Measurements from ENCODE around the gene CPT1B.

Gene CPT1B

GRCh38 chr22:50531546-50531961 is 46.7 kb downstream of the CPT1B start:
- peaks cover 35% of the 10 kb centered on the region for H3K4me1 Mint-ChIP-seq
- H3K27me3 Mint-ChIP-seq = no peaks in the 10 kb centered on the region
- no peaks in the 10 kb centered on the region for H3K36me3 Mint-ChIP-seq
- H3K27ac Mint-ChIP-seq = peak overlapping the region; percentile 98
- peak overlapping the region; percentile 89 for H3K4me3 Mint-ChIP-seq
- ATAC-seq (ENCODE audit: low read depth) = peak; percentile 54
- H3K9me3 Mint-ChIP-seq = no peaks in the 10 kb centered on the region
- peak; percentile 78 to 82 for DNase-seq (ENCODE audit: low spot score in 2 of 2)

DNA sequence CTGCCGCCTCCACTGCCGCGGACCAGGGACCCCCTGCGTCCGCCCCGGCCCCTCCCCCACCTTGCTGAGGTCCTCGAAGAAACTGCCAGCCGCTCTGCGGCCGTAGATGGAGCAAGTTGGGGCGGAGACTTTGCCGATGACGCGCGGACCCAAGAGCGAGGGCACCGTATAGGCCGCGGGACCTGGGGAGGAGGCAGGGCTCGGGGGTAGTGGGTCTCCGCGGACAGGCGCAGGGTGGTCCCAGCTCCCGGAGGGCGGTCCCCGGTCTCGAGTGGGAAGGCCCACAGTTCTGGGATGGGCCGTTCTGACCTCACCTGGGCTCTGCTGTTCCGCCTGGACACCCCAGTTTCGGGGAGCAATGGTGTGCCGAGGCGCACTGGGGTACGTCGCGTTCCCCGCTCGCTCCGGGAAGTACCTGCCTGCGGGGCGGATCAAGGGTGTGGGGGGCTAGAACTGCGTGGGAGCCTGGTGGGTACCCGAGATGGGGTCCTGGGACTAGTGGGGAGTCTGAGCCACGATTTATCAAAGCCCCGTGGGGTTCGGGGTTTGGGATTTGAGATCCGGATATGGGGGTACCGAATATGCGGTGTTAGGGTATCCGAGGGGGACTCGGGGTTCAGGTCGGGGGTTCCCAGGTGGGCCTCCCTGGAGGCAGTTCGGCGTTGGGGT is 47.2 kb downstream of the CPT1B start:
- no peaks in the 10 kb centered on the region for H3K36me3 Mint-ChIP-seq
- no peaks in the 10 kb centered on the region for H3K9me3 Mint-ChIP-seq
- peak overlapping the region; percentile 98 for H3K27ac Mint-ChIP-seq
- H3K4me1 Mint-ChIP-seq = peaks cover 35% of the 10 kb centered on the region
- ATAC-seq (ENCODE audit: low read depth) = peak; percentile 52
- peak; percentile 87 to 88 for DNase-seq (ENCODE audit: low spot score in 2 of 2)
- H3K4me3 Mint-ChIP-seq = peak overlapping the region; percentile 89
- H3K27me3 Mint-ChIP-seq = no peaks in the 10 kb centered on the region

DNA sequence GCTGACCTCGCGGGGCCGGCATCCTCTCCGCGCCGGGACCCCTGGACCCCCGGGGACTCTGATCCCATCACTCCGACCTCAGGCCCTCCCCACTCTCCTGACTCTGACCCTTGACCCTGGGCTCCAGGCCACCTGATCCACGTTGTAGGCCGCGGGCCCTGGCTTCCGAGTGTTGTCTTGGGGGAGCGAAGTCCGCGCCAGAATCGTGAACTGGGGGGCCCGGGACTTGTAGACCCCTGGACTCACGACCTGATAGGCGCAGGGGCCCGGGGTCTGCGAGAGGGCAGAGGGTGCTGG is 47.7 kb downstream of the CPT1B start:
- Mint-ChIP-seq H3K4me3 (peak overlapping the region; percentile 89), H3K9me3 (no peaks in the 10 kb centered on the region), H3K27ac (peak overlapping the region; percentile 98), H3K27me3 (no peaks in the 10 kb centered on the region), H3K36me3 (no peaks in the 10 kb centered on the region), H3K4me1 (peaks cover 35% of the 10 kb centered on the region)
- no peak for DNase-seq (ENCODE audit: low spot score in 2 of 2)
- ATAC-seq (ENCODE audit: low read depth) = no peak

DNA sequence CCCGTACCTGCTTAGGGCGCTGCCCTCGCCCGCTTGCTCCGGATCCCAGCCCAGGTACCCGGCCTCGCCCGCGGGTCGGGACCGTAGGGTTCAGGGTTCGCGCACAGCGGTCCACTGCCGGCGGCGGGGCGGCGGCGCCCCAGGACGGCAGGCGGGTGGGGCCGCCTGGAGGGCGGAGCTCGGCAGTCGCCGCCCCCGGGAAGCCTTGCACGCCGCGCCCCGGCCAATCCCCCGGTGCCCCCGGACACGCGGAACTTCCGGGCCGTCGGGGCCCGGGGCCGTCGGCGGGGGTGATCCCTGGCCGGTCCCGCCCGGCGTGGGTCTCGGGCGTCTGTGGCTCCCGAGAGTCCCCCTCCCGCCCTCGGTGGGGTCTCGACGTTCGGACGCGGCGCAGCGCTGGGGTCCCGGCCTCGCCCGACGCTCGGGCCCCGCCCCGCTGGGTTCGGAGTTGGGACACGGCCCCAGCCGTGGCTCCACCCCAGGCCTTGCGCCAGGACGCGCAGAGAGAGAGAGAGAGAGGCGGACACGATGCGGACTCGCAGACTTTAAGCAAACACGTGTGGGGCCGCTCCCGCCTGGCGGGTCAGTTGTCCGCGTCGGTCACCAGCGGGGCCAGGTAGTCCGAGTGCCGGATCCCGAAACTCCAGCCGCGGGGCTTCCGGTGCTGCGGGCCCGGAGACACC is 48.2 kb downstream of the CPT1B start, which contains the start of gene TYMP:
Gene TYMP, minus strand, starts transcription at position 116 of the 683 bp plus-strand sequence. CDS start 303 bp downstream, outside the sequence.
- peaks cover 32% of the 10 kb centered on the region for H3K4me1 Mint-ChIP-seq
- ATAC-seq (ENCODE audit: low read depth) = peak; percentile 23

GRCh38 chr22:50529416-50529896 is 48.8 kb downstream of the CPT1B start:
- H3K9me3 Mint-ChIP-seq = no peaks in the 10 kb centered on the region
- H3K27me3 Mint-ChIP-seq = no peaks in the 10 kb centered on the region
- no peak for DNase-seq (ENCODE audit: low spot score in 2 of 2)
- H3K27ac Mint-ChIP-seq = peak overlapping the region; percentile 98
- no peaks in the 10 kb centered on the region for H3K36me3 Mint-ChIP-seq
- peaks cover 34% of the 10 kb centered on the region for H3K4me1 Mint-ChIP-seq
- H3K4me3 Mint-ChIP-seq = peak overlapping the region; percentile 89
- no peak for ATAC-seq (ENCODE audit: low read depth)

More for the DNA sequence above, 48.2 kb downstream of the CPT1B start, which contains the start of gene TYMP:
- H3K27me3 Mint-ChIP-seq = no peaks in the 10 kb centered on the region
- H3K4me3 Mint-ChIP-seq = peak within 1 kb of the TSS; percentile 89
- no peaks in the 10 kb centered on the region for H3K9me3 Mint-ChIP-seq
- peak within 1 kb of the TSS; percentile 98 for H3K27ac Mint-ChIP-seq
- no peaks in the 10 kb centered on the region for H3K36me3 Mint-ChIP-seq
- DNase-seq (ENCODE audit: low spot score in 2 of 2) = peak; percentile 69 to 75

- H3K4me3 Mint-ChIP-seq = peak overlapping the region; percentile 56
- H3K4me1 Mint-ChIP-seq = peaks cover 33% of the 10 kb centered on the region
- DNase-seq (ENCODE audit: low spot score in 2 of 2) (no peak), ATAC-seq (ENCODE audit: low read depth) (no peak)
- H3K27ac Mint-ChIP-seq = peak overlapping the region; percentile 37
- no peaks in the 10 kb centered on the region for H3K27me3 Mint-ChIP-seq
- no peaks in the 10 kb centered on the region for H3K36me3 Mint-ChIP-seq
- no peaks in the 10 kb centered on the region for H3K9me3 Mint-ChIP-seq
Observed at GRCh38 chr22:50528682-50529415, 49.4 kb downstream of the CPT1B start.

- DNase-seq (ENCODE audit: low spot score in 2 of 2) (no peak), ATAC-seq (ENCODE audit: low read depth) (no peak)
- no peaks in the 10 kb centered on the region for H3K9me3 Mint-ChIP-seq
- H3K36me3 Mint-ChIP-seq = no peaks in the 10 kb centered on the region
- no peaks in the 10 kb centered on the region for H3K27me3 Mint-ChIP-seq
- peaks cover 28% of the 10 kb centered on the region for H3K4me1 Mint-ChIP-seq
- peak overlapping the region; percentile 93 for H3K27ac Mint-ChIP-seq
- H3K4me3 Mint-ChIP-seq = peak overlapping the region; percentile 88
Observed at GRCh38 chr22:50527921-50528681, 50.1 kb downstream of the CPT1B start.

- H3K27me3 Mint-ChIP-seq = no peaks in the 10 kb centered on the region
- peak overlapping the region; percentile 93 for H3K27ac Mint-ChIP-seq
- no peak for ATAC-seq (ENCODE audit: low read depth)
- H3K36me3 Mint-ChIP-seq = peaks cover 1% of the 10 kb centered on the region
- peak overlapping the region; percentile 88 for H3K4me3 Mint-ChIP-seq
- DNase-seq (ENCODE audit: low spot score in 2 of 2) = peak in 1 of 2 donors; percentile 38
- H3K9me3 Mint-ChIP-seq = no peaks in the 10 kb centered on the region
- peaks cover 24% of the 10 kb centered on the region for H3K4me1 Mint-ChIP-seq
Observed at GRCh38 chr22:50526834-50527801, 51.1 kb downstream of the CPT1B start.

DNA sequence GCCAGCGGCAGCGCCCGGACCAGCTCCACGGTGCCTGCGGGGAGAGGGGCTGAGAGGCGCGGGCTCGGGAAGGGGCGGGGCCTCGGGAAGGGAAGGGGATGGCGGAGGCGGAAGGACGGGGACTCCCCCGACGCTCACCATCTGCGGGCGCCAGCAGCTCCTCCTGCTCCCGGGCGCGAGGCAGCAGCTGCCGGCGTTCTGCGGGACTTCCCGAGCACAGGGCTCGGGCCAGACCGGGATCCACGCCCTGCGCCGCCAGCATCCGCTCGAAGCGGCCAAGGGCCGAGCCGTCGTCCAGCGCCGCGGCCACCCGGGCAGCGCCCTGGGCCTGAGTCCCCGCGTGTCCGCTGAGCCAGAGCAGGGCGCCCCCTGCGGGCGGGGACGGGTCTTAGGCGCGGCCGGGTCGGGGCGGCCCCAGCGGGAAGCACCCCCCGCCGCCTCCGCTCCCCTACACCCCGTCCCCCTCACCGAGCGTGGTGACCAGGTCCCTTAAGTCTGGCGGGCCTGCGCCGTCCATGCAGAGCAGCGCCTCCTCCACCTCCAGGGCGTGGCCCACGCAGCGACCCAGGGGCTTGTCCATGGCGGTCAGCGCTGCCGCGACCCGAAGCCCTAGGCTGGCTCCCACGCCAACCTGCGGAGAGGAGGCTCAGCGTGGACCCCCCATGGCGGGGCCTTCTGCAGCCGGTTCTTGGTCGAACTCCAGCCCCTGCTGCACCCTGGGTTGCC is 52.0 kb downstream of the CPT1B start:
- peak overlapping the region; percentile 95 for H3K27ac Mint-ChIP-seq
- no peaks in the 10 kb centered on the region for H3K9me3 Mint-ChIP-seq

DNA sequence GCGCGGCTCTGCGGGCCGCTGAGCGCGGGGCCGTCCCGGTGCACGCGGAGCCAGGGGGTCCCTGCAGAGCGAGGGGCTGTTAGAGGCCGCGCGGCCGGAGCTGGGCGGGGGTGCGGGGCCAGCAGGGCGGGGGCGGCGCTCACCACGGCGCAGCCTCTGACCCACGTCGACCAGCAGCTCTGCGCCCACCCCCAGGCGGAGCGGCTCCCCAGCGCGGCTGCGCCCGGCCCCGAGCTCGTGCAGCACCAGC is 52.4 kb downstream of the CPT1B start:
- peak overlapping the region; percentile 88 for H3K4me3 Mint-ChIP-seq
- no peaks in the 10 kb centered on the region for H3K9me3 Mint-ChIP-seq
- DNase-seq (ENCODE audit: low spot score in 2 of 2) (no peak), ATAC-seq (ENCODE audit: low read depth) (no peak)
- H3K27me3 Mint-ChIP-seq = no peaks in the 10 kb centered on the region
- H3K27ac Mint-ChIP-seq = peak overlapping the region; percentile 95
- peaks cover 5% of the 10 kb centered on the region for H3K36me3 Mint-ChIP-seq
- H3K4me1 Mint-ChIP-seq = peaks cover 24% of the 10 kb centered on the region

More for the DNA sequence above, 52.0 kb downstream of the CPT1B start:
- DNase-seq (ENCODE audit: low spot score in 2 of 2) = peak; percentile 82 to 95
- peak; percentile 26 for ATAC-seq (ENCODE audit: low read depth)
- peak overlapping the region; percentile 88 for H3K4me3 Mint-ChIP-seq
- H3K4me1 Mint-ChIP-seq = peaks cover 24% of the 10 kb centered on the region
- no peaks in the 10 kb centered on the region for H3K27me3 Mint-ChIP-seq
- H3K36me3 Mint-ChIP-seq = peaks cover 3% of the 10 kb centered on the region

GRCh38 chr22:50525104-50525857 is 52.9 kb downstream of the CPT1B start, which contains the start of gene SCO2:
TSS of gene SCO2 (minus strand) at chr22:50525598. CDS start at chr22:50524411, 1,187 bp downstream.
- Mint-ChIP-seq H3K27me3 (no peaks in the 10 kb centered on the region), H3K27ac (peak within 1 kb of the TSS; percentile 95), H3K4me3 (peak within 1 kb of the TSS; percentile 88), H3K9me3 (no peaks in the 10 kb centered on the region), H3K36me3 (peaks cover 5% of the 10 kb centered on the region), H3K4me1 (peaks cover 24% of the 10 kb centered on the region)
- ATAC-seq (ENCODE audit: low read depth) = peak; percentile 58
- DNase-seq (ENCODE audit: low spot score in 2 of 2) = peak; percentile 96 to 97

- Mint-ChIP-seq H3K27ac (peak overlapping the region; percentile 95), H3K36me3 (peaks cover 5% of the 10 kb centered on the region), H3K27me3 (no peaks in the 10 kb centered on the region), H3K9me3 (no peaks in the 10 kb centered on the region), H3K4me3 (peak overlapping the region; percentile 88), H3K4me1 (peaks cover 24% of the 10 kb centered on the region)
- ATAC-seq (ENCODE audit: low read depth) (no peak), DNase-seq (ENCODE audit: low spot score in 2 of 2) (no peak)
Observed at GRCh38 chr22:50524676-50525103, 53.5 kb downstream of the CPT1B start.

Data from memory B cell (primary cell).